Activated naive CD8-positive, alpha-beta T cell treated with anti-CD3 and anti-CD28 coated beads, Interleukin-2, amount 50 U/mL, for 16 hours (primary cell): ENCODE data around the gene PADI3.
A peak's percentile ranks its signal among the peaks of the same experiment; 100 is the strongest.

Experiments
- DNase-seq: peaks from one replicate; pipeline ENCODE4 v3.0.0-alpha.2; 2020; ENCODE audit warnings: low read depth, low spot score

The PADI3 gene

DNA sequence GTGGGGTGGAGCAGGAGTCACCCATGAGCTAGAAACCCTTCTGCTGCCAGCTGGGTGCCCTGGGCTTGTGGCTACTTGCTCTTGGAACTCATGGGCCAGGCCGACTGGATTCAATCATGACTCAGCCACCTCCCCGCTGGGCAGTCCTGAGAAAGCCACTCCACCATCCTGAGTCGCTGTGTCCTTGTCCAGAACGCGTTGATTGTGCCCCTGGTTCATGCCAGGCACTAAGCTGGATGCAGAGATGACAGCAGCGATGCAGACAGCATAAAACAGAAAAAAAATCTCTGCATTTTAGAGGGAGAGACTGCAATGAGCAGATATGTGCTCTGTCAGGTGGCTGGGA lies 33.4 kb upstream of the PADI3 start:
- DNase-seq, result no peak

DNA sequence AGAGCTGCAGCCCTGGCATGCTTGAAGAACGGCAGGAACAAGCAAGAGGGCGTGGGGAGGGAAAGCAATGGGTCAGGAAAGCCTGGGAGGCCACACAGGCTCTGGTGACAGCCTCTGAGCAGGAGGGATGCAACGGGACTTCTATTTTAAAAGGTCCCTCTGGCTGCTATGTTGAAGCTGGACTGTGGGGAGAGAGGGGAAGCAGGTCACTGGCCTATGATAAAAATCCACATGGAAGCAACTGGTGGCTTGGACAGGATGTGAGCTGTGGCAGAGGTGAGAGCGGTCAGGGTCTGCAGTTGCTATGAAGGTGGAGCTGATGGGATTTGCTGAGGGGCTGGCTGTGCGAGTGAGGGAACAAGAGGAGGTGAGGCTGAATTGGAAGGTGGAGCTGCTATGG lies 32.8 kb upstream of the PADI3 start:
- no peak for DNase-seq

DNA sequence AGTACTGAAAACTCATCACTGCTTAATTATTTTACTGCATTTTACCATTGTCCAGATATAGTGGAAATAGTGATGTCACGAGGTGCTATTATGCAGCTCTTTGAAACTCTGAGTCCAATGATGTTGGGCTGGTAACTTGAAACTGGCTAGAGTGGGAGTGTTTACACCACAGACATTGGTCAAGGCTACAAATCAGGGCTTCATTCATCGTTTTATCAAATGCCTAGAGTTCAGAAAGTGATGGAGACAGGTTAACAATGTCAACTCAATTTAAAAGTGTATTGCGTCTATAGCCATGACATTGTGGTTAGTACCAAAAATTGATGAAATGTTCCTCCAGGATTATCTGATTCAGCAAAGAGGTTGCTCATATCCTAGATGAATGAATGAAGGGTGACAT lies 31.3 kb upstream of the PADI3 start:
- no peak for DNase-seq

DNA sequence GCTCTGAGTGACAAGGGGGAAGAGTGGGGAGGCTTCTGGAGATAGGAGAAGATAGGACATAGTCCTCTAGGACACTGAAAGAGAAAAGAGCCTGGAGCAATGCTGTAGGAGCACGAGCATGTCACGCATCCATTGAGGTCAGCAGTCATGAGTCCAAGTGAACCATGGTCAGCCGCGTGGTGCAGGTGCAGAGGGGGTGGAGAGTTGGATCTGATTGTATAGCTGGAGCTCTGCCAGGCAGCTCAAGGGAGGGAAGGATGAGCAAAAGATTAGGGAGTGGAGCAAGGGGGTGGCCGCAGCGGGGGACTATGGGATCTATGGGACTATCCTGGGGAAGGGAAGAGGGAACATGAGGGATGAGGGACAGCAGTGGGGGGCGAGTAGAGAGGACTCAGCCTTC lies 30.0 kb upstream of the PADI3 start:
- DNase-seq, result no peak

DNA sequence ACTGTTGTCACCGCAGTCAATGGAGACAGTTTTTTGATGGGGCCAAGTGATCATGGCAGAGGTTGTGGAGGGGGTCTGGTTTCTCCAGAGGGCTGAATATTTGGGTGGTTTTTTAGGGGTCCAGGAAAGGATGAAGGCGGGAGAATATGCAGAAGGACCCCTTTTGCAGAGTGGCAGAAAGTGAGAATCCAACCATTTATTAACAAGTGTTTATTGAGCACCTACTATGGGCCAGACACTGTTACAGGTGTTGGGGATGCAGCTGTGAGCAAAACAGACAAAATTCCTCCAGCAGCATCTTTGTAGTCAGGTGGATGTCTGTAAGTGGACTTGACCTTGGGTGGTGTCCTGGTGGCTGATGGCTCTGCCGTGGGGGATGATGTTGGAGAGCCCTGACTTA lies 28.6 kb upstream of the PADI3 start:
- DNase-seq, result no peak

DNA sequence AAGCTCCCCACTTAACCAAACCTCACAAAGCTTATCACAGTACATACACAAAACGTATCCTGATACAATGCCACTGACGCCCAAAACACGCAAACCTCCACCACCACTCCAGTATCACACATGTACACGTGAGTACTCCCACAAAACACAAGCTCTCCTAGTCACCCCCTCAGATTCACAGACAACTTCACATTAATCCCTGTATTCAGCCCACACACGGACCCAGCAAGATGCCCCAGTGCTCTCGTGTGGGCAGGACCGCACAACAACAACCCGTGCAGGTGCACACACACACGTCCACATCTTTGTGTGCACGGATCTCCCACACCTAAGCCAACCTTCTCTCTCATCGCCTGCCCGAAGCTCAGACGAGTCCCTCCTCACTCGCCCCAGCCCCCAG lies 26.3 kb upstream of the PADI3 start:
- no peak for DNase-seq

DNA sequence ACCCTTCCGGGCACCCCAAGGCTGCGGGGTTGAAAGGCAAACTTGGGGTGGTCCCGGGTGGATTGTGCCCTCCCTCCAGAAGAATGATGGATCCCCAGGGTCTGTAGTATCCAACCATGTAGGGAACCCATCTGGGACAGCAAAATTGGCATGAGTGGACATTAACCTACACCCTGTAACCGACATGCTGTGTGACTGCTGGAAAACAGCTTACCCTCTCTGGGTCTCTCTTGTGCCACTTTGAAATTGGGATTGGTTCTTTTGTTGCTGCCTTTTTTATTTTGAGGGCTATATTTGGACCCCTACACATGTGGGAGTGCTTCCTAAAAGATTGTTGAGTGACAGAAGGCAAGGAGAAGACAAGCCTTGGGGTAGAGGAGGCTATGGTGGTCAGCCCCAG lies 24.5 kb upstream of the PADI3 start:
- no peak for DNase-seq

DNA sequence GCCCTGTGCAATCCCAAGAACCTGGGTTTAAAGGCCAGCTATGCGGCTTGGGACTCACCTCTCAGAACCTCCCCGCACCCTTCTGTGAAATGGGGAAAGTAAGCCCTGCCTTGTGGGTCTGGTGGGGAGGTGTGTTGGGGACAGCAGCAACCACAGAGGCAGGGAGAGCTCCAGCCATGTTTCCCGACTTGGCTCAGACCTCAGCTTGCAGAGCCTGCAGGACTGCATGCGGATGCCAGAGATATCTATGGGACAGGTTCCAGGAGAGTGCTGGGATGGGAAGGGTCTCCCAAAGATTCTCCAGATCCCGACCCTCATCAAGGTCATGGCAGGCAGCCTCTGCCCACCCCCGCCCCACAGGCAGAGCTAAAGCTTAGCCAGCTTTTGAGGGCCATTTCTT lies 23.8 kb upstream of the PADI3 start:
- DNase-seq, result no peak

DNA sequence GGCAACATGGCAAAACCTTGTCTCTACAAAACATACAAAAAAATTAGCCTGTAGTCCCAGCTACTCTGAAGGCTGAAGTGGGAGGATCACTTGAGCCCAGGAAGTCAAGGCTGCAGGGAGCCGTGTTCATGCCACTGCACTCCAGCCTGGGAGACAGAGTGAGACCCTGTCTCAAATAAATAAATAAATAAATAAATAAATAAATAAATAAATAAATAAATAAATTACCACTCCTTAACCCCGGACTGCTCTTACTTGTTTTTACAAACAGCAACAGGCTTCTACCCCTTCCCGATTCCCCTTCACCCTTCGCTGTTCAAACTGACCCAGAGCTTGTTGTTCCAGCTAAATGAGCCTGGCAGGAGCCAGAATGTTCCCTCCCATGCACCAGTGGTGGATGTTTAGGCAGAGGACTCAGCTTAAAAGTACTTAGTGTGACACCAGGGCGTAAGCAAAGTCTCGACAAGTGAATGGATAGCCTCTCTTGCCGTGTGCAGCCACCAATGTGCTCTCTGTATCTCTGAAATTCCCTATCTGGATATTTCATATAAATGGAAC lies 21.5 kb upstream of the PADI3 start:
- DNase-seq, result no peak

DNA sequence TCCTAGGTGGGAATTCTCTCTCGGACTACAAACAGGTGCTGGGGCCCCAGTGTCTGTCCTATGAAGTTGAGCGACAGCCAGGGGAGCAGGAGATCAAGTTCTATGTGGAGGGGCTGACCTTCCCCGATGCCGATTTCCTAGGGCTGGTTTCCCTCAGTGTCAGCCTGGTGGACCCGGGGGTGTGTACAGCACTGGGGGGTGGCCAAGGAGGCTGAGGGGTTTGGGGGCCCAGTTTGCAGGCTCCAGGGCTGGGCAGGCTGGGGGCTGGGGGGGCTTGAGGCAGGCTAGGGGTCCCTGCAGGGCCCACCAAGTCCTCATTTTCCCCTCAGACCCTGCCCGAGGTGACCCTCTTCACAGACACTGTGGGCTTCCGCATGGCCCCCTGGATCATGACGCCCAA lies 20.3 kb upstream of the PADI3 start:
- no peak for DNase-seq

DNA sequence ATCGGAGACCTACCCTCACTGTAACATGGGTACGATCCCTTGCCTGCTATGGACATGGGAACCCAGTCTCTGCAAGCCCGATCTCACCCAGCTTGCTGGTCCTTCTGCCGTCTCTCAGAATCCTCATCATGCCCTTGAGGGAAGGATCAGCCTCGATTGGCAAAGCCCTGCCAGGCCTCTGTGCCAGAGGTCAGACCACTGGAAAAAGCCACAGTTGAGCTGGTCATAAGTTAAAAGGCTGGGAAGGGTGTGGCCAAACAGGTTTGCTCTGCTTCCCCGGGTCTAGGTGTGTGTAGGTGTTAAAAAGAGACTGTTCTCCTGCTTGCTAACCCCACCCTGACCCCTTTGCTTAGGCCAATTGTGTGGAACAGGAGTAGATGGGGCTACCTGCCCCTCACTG lies 19.5 kb upstream of the PADI3 start:
- no peak for DNase-seq

DNA sequence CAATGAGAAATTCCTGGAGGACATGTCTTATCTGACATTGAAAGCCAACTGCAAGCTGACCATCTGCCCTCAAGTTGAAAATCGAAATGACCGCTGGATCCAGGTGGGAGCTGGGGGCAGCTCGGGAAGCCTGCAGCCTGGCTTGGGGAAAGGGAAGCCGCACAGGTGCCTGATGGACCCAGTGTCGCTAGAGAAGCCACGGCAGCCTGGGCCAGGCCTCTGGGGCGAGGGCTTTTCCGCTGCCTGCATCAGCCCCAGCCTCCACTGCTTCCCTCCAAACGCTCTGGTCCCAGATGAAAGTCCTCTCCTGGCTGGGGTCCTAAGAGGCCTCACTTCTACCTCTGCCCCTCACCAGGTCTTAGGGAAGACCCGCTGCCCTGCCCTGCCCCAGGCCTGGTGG lies 18.8 kb upstream of the PADI3 start:
- no peak for DNase-seq

DNA sequence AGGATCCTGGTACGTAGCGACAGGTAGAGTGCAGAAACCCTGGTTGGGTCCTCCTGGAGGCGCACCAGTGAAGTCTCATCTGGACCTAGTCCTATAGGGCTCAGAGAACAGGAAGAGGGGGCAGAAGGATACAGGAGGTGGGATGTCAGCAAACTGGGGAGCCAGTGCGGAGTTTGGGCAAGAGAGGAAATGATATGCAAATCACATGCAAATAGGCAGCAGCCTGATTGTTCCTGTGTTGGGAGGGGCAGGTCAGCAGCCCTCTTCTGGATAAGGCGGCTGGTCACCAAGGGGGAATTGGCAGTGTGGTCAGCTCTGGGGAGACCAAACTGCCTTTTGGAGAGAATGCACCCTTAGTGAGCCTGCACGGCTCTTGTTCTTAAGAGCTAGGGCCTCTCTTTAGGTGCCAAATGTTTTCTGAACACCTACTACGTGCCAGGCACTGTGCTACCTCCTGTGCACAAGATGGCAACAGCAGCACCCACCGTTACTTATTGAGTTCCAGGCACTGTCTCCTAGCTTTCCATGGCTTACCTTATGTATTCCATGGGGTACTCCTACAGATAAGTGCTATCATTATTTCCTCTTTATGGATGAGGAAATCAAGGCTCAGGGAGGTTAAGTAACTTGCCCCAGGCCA lies 18.1 kb upstream of the PADI3 start:
- DNase-seq, result no peak

DNA sequence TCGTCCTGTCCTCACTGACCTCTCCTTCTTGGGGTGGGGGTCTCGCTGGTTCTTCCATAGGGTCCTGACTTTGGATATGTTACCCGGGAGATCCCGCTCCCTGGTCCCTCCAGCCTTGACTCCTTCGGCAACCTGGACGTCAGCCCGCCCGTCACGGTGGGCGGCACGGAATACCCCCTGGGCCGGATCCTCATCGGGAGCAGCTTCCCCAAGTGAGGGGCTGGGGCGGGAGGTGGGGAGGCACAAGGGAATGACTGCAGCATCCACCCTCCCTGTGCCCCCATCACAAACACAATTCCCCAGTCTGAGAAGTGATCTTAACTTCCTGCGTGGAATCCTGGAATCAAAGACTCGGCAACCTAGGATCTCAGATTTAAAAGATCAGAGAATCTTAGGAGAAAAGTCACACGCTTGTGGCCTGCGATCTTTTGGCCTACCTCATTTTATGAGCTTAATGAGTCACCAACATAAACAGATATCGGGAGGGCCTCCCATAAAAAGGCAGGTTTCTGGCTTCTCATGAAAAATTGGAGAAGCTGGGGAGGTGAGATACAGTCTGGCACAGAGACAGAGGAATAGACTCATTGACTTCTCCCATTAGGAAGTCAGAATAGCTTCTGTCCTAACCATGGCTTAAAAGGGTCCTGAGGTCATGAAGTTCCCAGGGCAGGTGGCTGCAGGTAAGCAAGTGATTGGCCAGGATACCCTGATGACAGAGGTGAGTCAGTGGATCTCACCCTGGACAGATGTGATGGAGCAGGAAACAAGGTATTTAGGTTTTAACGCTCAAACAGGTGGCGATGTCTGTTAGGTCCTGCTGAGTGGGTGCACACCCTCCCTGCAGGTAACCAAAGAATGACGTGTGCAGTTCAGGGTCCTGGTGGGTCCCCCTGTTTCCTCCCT lies 15.9 kb upstream of the PADI3 start:
- DNase-seq, result no peak

DNA sequence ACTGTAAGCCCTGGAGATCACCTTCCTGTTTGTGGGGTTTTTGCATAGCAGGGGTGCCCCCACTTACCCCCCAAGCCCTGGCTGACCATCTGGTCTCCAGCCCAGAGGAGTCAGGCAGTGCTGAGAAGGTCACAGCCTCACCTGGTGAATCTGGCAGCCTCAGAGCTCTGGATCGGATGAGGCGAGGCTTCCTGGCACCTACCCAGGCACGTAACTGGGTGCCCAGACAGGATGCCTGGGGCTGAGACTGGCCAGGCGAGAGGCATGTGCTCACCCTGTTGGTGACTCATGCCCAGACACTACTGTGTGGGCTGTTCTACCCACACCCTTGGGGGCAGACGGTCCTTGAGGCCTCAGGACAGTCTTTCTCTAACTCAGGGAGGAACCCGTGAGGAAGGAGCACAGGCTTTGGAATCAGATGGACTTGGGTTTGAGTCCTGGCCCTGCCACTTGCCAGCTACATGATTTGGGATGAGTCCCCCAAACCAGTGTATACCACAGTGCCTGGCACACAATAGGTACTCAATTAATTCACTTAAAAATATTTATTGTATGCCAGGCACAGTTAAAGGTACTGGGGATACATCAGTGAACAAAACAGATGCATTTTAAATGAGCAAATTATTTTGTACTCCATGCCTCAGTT lies 15.1 kb upstream of the PADI3 start:
- DNase-seq, result no peak

DNA sequence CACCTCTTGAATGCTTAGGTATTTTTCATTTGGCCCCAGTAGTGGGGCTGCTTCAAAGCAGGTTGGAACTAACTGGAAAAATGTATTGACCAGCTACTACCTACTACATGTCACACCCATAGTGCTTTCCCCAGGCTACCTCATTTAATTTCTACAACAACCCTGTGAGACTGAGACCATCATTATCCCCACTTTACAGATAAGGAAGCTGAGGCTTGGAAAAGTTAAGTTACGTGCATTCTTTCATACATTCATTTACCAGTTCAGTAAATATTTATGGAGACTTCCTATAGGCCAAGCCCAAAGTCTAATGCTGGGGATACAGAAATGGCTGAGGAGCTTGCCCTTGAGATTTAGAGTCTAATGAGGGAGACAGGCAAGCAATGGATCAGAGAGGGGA lies 14.5 kb upstream of the PADI3 start:
- DNase-seq, result no peak

DNA sequence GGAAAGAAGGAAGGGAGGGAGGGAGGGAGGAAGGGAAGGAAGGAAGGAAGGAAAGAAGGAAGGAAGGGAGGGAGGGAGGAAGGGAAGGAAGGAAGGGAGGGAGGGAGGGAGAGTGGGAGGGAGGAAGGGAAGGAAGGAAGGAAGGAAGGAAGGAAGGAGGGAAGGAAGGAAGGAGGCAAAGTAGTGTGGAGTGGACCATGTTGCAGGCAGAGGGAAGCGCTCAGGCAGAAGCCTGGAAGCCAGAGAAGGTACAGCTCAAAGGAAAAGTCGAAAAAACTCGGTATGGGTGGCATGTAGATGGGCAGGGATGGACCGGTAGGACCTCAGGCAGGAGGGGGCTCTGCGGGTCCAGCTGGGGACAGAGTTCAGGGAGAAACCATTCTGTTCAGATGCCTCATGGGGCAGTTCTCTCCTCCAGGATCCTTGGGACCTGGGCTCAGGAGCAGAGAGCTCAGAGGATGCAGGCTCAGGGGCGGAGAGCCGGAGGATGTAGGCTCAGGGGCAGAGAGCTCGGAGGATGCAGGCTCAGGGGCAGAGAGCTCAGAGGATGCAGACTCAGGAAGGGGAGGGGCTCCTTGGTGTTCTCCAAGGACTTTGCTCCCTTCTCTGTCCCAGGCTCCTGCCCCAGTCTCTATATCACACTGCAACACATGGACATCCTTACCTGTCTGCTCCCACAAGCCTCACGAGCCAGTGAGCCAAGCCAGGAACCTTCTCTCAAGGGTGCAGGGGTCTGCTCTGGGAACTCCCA lies 13.6 kb upstream of the PADI3 start:
- DNase-seq, result no peak

DNA sequence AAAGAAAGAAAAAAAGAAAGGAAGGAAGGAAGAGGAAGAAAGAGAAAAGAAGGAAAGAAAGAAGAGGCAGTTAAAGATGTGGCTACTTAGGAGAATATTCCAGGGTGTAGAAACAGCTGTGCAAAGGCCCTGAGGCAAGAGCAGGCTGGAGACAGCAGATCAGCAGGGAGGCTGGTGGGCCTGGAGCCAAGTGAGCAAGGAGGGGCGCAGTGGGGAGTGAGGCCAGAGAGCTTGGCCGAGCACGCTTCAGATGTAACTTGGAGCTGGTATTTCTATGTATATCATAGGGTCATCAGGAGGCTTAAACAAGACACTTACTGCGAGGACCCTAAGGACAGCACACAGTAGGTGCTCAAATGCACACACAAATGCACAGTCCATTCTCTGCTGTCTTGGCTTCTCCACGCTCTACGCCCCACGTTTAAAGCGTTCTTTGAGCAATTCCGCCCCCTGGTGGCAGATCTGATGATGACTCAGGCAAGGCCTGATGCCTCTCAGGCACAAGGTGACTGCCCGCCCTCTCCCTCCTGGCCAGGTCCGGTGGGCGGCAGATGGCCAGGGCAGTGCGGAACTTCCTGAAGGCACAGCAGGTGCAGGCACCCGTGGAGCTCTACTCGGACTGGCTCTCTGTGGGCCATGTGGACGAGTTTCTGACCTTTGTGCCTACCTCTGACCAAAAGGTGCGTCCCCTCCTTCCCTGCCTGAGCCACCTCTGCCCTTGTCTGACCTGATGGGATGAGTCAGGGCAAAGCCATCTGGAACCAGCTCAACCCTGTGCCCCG lies 11.9 kb upstream of the PADI3 start:
- peak; percentile 79 for DNase-seq

DNA sequence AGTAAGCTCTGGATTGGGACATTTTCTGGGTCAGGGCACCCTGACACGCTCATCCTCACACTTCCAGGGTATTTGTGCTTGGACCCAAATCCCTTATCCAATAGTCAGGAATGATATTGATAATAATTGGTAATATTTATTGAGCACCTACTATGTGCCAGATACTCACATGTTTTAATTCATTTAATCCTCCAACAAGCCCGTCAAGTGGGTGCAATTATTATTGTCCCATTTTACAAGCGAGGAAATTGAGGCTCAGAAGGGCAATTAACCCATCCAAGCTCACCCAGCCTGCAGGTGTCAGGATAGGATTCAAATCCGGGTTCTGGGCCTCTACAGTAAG lies 11.4 kb upstream of the PADI3 start:
- DNase-seq, result no peak

DNA sequence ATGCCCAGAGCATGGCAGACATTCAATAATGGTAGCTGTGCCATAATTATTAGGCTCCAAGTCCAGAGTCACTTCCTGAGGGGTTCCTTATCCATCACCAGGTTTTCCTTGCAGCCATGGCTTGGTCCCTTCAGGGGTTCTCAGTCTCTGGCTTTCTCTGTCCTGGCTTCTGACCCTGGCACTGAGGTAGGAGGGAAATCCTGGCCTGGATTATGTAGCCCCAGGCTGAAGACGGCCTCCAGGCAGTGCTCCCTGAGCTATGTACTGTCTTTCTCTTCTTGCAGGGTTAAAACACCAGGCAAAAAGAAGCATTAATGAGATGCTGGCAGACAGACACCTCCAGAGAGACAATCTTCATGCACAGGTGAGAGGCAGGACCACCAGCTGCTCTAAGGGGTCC lies 9.5 kb upstream of the PADI3 start:
- DNase-seq, result no peak
